ENCODE data around the gene MILR1. TPM values are rescaled to one million over a fixed set of nuclear protein-coding genes. Genes with fewer than 3 reads are reported as not detected.
"Not testable (repeated sequence)": the region's sequence is repeated elsewhere in the genome, so short reads cannot be mapped to it uniquely, and the experiment has no call there.

MILR1 gene
- total RNA-seq, 2 donors from 2014 or later = 0.80 TPM; not detected in 1

GRCh38 chr17:64492481-64493109 lies 43.7 kb downstream of the MILR1 start:
- peaks cover 61% of the 10 kb centered on the region for H3K36me3 Mint-ChIP-seq (ENCODE audit: low read depth)
- H3K27ac ChIP-seq (ENCODE audit: low read depth, low read length) = no peak overlapping the region
- peaks cover 4% of the 10 kb centered on the region for H3K9me3 ChIP-seq (ENCODE audit: control insufficient read depth, low read length)
- no peak overlapping the region for H3K4me3 Mint-ChIP-seq
- peaks cover 5% of the 10 kb centered on the region for H3K9me3 Mint-ChIP-seq
- no peak overlapping the region for H3K9ac ChIP-seq (ENCODE audit: extremely low read depth, low read length, poor library complexity, severe bottlenecking)
- H3K4me1 ChIP-seq (ENCODE audit: control insufficient read depth, insufficient read depth, low read length) = no peaks in the 10 kb centered on the region
- H3K4me1 Mint-ChIP-seq = peaks cover 2% of the 10 kb centered on the region
- H3K4me3 ChIP-seq (ENCODE audit: low read length) = no peak overlapping the region
- H3K27ac Mint-ChIP-seq = no peak overlapping the region
- no peaks in the 10 kb centered on the region for H3K27me3 ChIP-seq (ENCODE audit: control insufficient read depth, insufficient read depth, low read length, poor library complexity, severe bottlenecking)
- WGBS, 2 experiments (ENCODE audit: insufficient coverage in 1 of 2, insufficient read length in 1 of 2) = 90 to 98% methylated on average over 1 to 6 of the region's 6 CpGs
- no peaks in the 10 kb centered on the region for H3K27me3 Mint-ChIP-seq (ENCODE audit: insufficient read depth)
- H3K36me3 ChIP-seq (ENCODE audit: control insufficient read depth, insufficient read depth, low read length) = peaks cover 52% of the 10 kb centered on the region
- no peak for DNase-seq
- TF ChIP-seq CTCF (conservative IDR thresholded peaks at IDR 0.05) = peak; percentile 70

- peak overlapping the region; percentile 37 for H3K4me3 ChIP-seq (ENCODE audit: low read length)
- H3K4me3 Mint-ChIP-seq = no peak overlapping the region
- peaks cover 56% of the 10 kb centered on the region for H3K36me3 Mint-ChIP-seq (ENCODE audit: low read depth)
- no peak overlapping the region for H3K27ac ChIP-seq (ENCODE audit: low read depth, low read length)
- no peaks in the 10 kb centered on the region for H3K4me1 ChIP-seq (ENCODE audit: control insufficient read depth, insufficient read depth, low read length)
- peaks cover 5% of the 10 kb centered on the region for H3K9me3 Mint-ChIP-seq
- H3K9ac ChIP-seq (ENCODE audit: extremely low read depth, low read length, poor library complexity, severe bottlenecking) = no peak overlapping the region
- DNase-seq = no peak
- H3K27me3 Mint-ChIP-seq (ENCODE audit: insufficient read depth) = no peaks in the 10 kb centered on the region
- H3K27ac Mint-ChIP-seq = no peak overlapping the region
- WGBS, 2 experiments (ENCODE audit: insufficient coverage in 1 of 2, insufficient read length in 1 of 2) = no CpG with 5 or more reads among the region's 2 CpGs
- no peaks in the 10 kb centered on the region for H3K27me3 ChIP-seq (ENCODE audit: control insufficient read depth, insufficient read depth, low read length, poor library complexity, severe bottlenecking)
- no peak for TF ChIP-seq CTCF (conservative IDR thresholded peaks at IDR 0.05)
- H3K36me3 ChIP-seq (ENCODE audit: control insufficient read depth, insufficient read depth, low read length) = peaks cover 51% of the 10 kb centered on the region
- H3K4me1 Mint-ChIP-seq = peaks cover 15% of the 10 kb centered on the region
- H3K9me3 ChIP-seq (ENCODE audit: control insufficient read depth, low read length) = peaks cover 4% of the 10 kb centered on the region
Observed at GRCh38 chr17:64494121-64494520, 45.2 kb downstream of the MILR1 start.

- peak overlapping the region; percentile 91 for H3K4me3 ChIP-seq (ENCODE audit: low read length)
- H3K36me3 Mint-ChIP-seq (ENCODE audit: low read depth) = peaks cover 57% of the 10 kb centered on the region
- peaks cover 22% of the 10 kb centered on the region for H3K4me1 Mint-ChIP-seq
- H3K36me3 ChIP-seq (ENCODE audit: control insufficient read depth, insufficient read depth, low read length) = peaks cover 53% of the 10 kb centered on the region
- not testable (repeated sequence) for H3K27ac Mint-ChIP-seq; H3K9me3 Mint-ChIP-seq; H3K4me1 ChIP-seq (ENCODE audit: control insufficient read depth, insufficient read depth, low read length); H3K9ac ChIP-seq (ENCODE audit: extremely low read depth, low read length, poor library complexity, severe bottlenecking); H3K27me3 ChIP-seq (ENCODE audit: control insufficient read depth, insufficient read depth, low read length, poor library complexity, severe bottlenecking); H3K27ac ChIP-seq (ENCODE audit: low read depth, low read length); H3K9me3 ChIP-seq (ENCODE audit: control insufficient read depth, low read length); DNase-seq; H3K27me3 Mint-ChIP-seq (ENCODE audit: insufficient read depth)
- peak overlapping the region; percentile 99 for H3K4me3 Mint-ChIP-seq
- 93 to 98% methylated on average over 5 of the region's 5 CpGs for WGBS, 2 experiments (ENCODE audit: insufficient coverage in 1 of 2, insufficient read length in 1 of 2)
Observed at GRCh38 chr17:64495300-64495699, 46.4 kb downstream of the MILR1 start.
